HEK293T (cell line): ENCODE measurements around the gene OR4K2.

ENCODE experiments used
- CTCF ChIA-PET: fragments of 350-600 bp; formaldehyde crosslinking; extraction: SDS; loops from one replicate; lab custom pipeline; 2021; ENCODE audit warnings: antibody characterized with exemption, inconsistent platforms; lab: Yijun Ruan, JAX
- POLR2A ChIA-PET: fragments of 350-600 bp; formaldehyde crosslinking; extraction: SDS; loops from one replicate; lab custom pipeline; 2020; ENCODE audit warnings: antibody characterized with exemption, inconsistent platforms; lab: Yijun Ruan, JAX
- DNase-seq: peaks from one replicate; pipeline ENCODE4 v3.0.0; 2012; ENCODE audit warnings: mixed read lengths; ENCODE audit errors: extremely low spot score
- ARNT ChIP-seq: fragments of 450-650 bp; IDR thresholded peaks from 2 replicates; pipeline ENCODE4 v1.6.1; 2017; ENCODE audit warnings: mild to moderate bottlenecking
- BHLHE40 ChIP-seq: fragments of 450-650 bp; IDR thresholded peaks from 2 replicates; pipeline ENCODE4 v1.6.1; 2016; ENCODE audit warnings: mild to moderate bottlenecking, moderate library complexity, borderline replicate concordance
- CTBP1 ChIP-seq: fragments of 450-650 bp; IDR thresholded peaks from 2 replicates; pipeline ENCODE4 v1.6.1; 2016; ENCODE audit warnings: borderline replicate concordance
- ELF4 ChIP-seq: fragments of 450-650 bp; IDR thresholded peaks from 2 replicates; pipeline ENCODE4 v1.6.1; 2017; ENCODE audit warnings: antibody characterized with exemption
- FOXA1 ChIP-seq: fragments of 450-650 bp; IDR thresholded peaks from 2 replicates; pipeline ENCODE4 v1.6.1; 2016; ENCODE audit warnings: mild to moderate bottlenecking
- FOXK2 ChIP-seq: fragments of 450-650 bp; IDR thresholded peaks from 2 replicates; pipeline ENCODE4 v1.6.1; 2016; ENCODE audit warnings: mild to moderate bottlenecking
- FOXM1 ChIP-seq: fragments of 450-650 bp; IDR thresholded peaks from 2 replicates; pipeline ENCODE4 v1.6.1; 2017; ENCODE audit warnings: mild to moderate bottlenecking, borderline replicate concordance
- HDGF ChIP-seq: fragments of 450-650 bp; IDR thresholded peaks from 2 replicates; pipeline ENCODE4 v1.6.1; 2017; ENCODE audit warnings: antibody characterized with exemption, borderline replicate concordance
- L3MBTL2 ChIP-seq: fragments of 450-650 bp; conservative IDR thresholded peaks from 2 replicates; pipeline ENCODE4 v1.6.1; 2016; ENCODE audit warnings: mild to moderate bottlenecking
- LEF1 ChIP-seq: fragments of 450-650 bp; IDR thresholded peaks from 2 replicates; pipeline ENCODE4 v1.6.1; 2017; ENCODE audit warnings: mild to moderate bottlenecking, borderline replicate concordance
- NFRKB ChIP-seq: fragments of 450-650 bp; IDR thresholded peaks from 2 replicates; pipeline ENCODE4 v1.6.1; 2016; ENCODE audit warnings: mild to moderate bottlenecking, moderate library complexity
- PKNOX1 ChIP-seq: fragments of 450-650 bp; IDR thresholded peaks from 2 replicates; pipeline ENCODE4 v1.6.1; 2016
- SP1 ChIP-seq: fragments of 450-650 bp; IDR thresholded peaks from 2 replicates; pipeline ENCODE4 v1.6.1; 2017
- SUZ12 ChIP-seq: fragments of 450-650 bp; IDR thresholded peaks from 2 replicates; pipeline ENCODE4 v1.6.1; 2016; ENCODE audit warnings: mild to moderate bottlenecking
- TARDBP ChIP-seq: fragments of 450-650 bp; IDR thresholded peaks from 2 replicates; pipeline ENCODE4 v1.6.1; 2016
- ZNF384 ChIP-seq: fragments of 450-650 bp; IDR thresholded peaks from 2 replicates; pipeline ENCODE4 v1.6.1; 2016

Gene OR4K2

GRCh38 chr14:19873178-19873577 is 1.8 kb upstream of the OR4K2 start:
- TF ChIP-seq BHLHE40 (no peak), LEF1 (no peak), L3MBTL2 (no peak), HDGF (no peak), ARNT (no peak), FOXK2 (no peak), NFRKB (no peak), CTBP1 (no peak), FOXM1 (no peak), SP1 (no peak), FOXA1 (no peak), SUZ12 (no peak)
- ChIA-PET POLR2A (no interaction called here), CTCF (no interaction called here)
- DNase-seq, result no peak

GRCh38 chr14:19878029-19878642 is 3.2 kb downstream of the OR4K2 start:
- ChIA-PET POLR2A (no interaction called here), CTCF (no interaction called here)
- no peak for DNase-seq
- TF ChIP-seq TARDBP, result no peak
- no peak for TF ChIP-seq FOXA1
- TF ChIP-seq CTBP1, result no peak
- TF ChIP-seq FOXM1, result no peak
- no peak for TF ChIP-seq L3MBTL2
- no peak for TF ChIP-seq ELF4
- no peak for TF ChIP-seq SUZ12
- TF ChIP-seq ZNF384, result no peak

- no peak for TF ChIP-seq FOXK2
- TF ChIP-seq ELF4, result no peak
- no peak for TF ChIP-seq FOXA1
- no peak for TF ChIP-seq HDGF
- no peak for TF ChIP-seq ZNF384
- TF ChIP-seq TARDBP, result no peak
- DNase-seq, result no peak
- ChIA-PET POLR2A (no interaction called here), CTCF (no interaction called here)
These were observed 20.3 kb downstream of the OR4K2 start for GRCh38 chr14:19895282-19895681.

GRCh38 chr14:19900999-19901398 is 26.1 kb downstream of the OR4K2 start:
- POLR2A ChIA-PET, result no interaction called here
- no peak for DNase-seq
- CTCF ChIA-PET, result no interaction called here
- TF ChIP-seq FOXA1 (no peak), ELF4 (no peak), NFRKB (no peak), FOXK2 (no peak), FOXM1 (no peak), LEF1 (no peak), TARDBP (no peak), BHLHE40 (no peak), ZNF384 (no peak)

GRCh38 chr14:19902409-19902808 is 27.5 kb downstream of the OR4K2 start:
- POLR2A ChIA-PET, result no interaction called here

GRCh38 chr14:19906665-19907064 is 31.7 kb downstream of the OR4K2 start:
- CTCF ChIA-PET, result no interaction called here
- DNase-seq, result no peak
- POLR2A ChIA-PET, result no interaction called here
- TF ChIP-seq CTBP1 (no peak), SUZ12 (no peak), FOXK2 (no peak), PKNOX1 (no peak), NFRKB (no peak), ARNT (no peak), BHLHE40 (no peak), SP1 (no peak), L3MBTL2 (no peak), TARDBP (no peak), HDGF (no peak), LEF1 (no peak), FOXM1 (no peak)

More at GRCh38 chr14:19902409-19902808, 27.5 kb downstream of the OR4K2 start:
- CTCF ChIA-PET, result no interaction called here
- TF ChIP-seq TARDBP, result no peak
- no peak for TF ChIP-seq ARNT
- TF ChIP-seq ZNF384, result no peak
- DNase-seq, result no peak

GRCh38 chr14:19911114-19911513 is 36.2 kb downstream of the OR4K2 start:
- ChIA-PET CTCF (no interaction called here), POLR2A (no interaction called here)
- TF ChIP-seq ELF4 (no peak), L3MBTL2 (no peak), PKNOX1 (no peak), BHLHE40 (no peak), HDGF (no peak), FOXM1 (no peak), FOXK2 (no peak), SP1 (no peak), TARDBP (no peak), SUZ12 (no peak), NFRKB (no peak), LEF1 (no peak), ARNT (no peak), FOXA1 (no peak), ZNF384 (no peak), CTBP1 (no peak)
- DNase-seq, result no peak
